Stimulated activated memory B cell treated with anti-CD40 and anti-IgM and Interleukin-4, amounts not matched to agents 10 μg/mL and 1 μg/mL and 100 μg/mL, for 72 hours (primary cell): ENCODE data around the gene PPIL1.

Experiments used
- ATAC-seq: fragments of 150-1000 bp; cut with Tn5 transposase; 2 replicates; pipeline ENCODE4 v1.10.0; 2021
- H3K27ac Mint-ChIP-seq: one replicate; pipeline ENCODE4 v1.8.0; 2022; ENCODE audit warnings: mild to moderate bottlenecking, mixed read lengths
- H3K27me3 Mint-ChIP-seq: one replicate; pipeline ENCODE4 v1.8.0; 2022; ENCODE audit warnings: mixed read lengths
- H3K36me3 Mint-ChIP-seq: one replicate; pipeline ENCODE4 v1.8.0; 2022; ENCODE audit warnings: mixed read lengths
- H3K4me1 Mint-ChIP-seq: one replicate; pipeline ENCODE4 v1.8.0; 2022; ENCODE audit warnings: mixed read lengths
- H3K4me3 Mint-ChIP-seq: one replicate; pipeline ENCODE4 v1.8.0; 2022; ENCODE audit warnings: mild to moderate bottlenecking, moderate library complexity, mixed read lengths
- H3K9me3 Mint-ChIP-seq: one replicate; pipeline ENCODE4 v1.8.0; 2022; ENCODE audit warnings: mixed read lengths

Gene PPIL1

DNA sequence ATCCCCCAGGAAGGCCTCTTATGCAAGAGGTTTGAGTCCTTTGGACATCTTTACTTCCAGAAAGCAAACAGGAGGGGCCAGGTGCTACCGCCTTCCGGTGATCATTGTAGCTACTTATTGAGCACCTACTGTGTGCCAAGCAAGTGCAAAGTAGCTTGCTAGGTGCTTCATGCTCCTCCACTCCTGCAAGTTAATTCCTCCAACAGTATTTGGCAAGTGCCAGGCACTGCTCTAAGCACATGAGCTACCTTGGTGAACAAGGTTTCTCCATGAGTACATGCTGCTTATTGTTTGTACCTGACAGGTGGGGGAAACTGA, 37.6 kb downstream of the PPIL1 start:
- no peak overlapping the region for H3K4me3 Mint-ChIP-seq
- H3K9me3 Mint-ChIP-seq: peaks cover 6% of the 10 kb centered on the region
- H3K27ac Mint-ChIP-seq: no peak overlapping the region
- H3K4me1 Mint-ChIP-seq: peaks cover 21% of the 10 kb centered on the region
- H3K27me3 Mint-ChIP-seq: peaks cover 44% of the 10 kb centered on the region
- no peaks in the 10 kb centered on the region for H3K36me3 Mint-ChIP-seq
- ATAC-seq: no peak

DNA sequence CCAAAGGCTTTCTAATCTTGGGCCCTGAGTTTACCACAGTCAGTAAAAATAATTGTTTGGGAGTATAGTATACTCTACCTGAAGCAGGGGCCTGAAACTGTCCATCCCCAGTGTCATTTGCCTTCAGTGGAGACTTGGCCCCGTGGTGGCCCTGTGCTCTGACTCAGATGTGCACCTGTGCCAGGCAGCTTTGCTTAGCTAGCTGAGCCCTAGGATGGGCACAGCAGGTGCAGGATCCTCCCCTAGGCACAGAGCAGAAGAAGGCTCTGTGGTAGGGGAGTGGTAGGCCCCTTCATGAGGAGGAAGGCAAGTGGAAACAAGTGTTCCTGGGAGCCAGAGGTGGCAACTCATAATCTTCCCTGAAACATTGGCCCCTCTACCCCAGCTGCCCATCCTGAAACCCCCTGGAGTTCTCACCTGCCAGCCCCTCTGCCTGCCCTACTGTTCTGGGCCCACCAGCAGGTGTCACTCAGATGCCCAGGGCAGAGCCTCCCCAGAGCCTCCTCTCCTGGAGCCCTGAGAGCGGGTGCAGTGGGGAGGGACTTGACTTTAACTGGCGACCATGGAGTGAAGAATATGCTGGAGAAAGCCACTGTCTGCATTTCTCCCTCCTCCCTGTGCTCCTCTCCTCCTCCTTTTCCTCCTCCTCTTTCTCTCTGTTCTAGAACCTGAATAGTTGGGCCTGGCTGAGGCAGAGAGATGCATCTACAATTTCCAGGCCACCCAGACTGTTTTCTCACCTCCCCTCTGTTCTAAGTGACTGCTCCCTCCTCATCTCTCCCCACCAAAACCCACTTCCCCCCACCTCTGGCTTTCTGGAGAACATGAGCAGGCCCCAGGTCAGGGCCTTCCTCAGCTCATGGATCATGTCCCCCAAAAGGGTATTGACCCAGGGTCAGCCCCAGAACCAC, 38.2 kb downstream of the PPIL1 start:
- Mint-ChIP-seq H3K27me3 (peaks cover 44% of the 10 kb centered on the region), H3K36me3 (no peaks in the 10 kb centered on the region), H3K27ac (no peak overlapping the region), H3K4me1 (peaks cover 21% of the 10 kb centered on the region), H3K9me3 (peaks cover 6% of the 10 kb centered on the region), H3K4me3 (no peak overlapping the region)
- no peak for ATAC-seq

DNA sequence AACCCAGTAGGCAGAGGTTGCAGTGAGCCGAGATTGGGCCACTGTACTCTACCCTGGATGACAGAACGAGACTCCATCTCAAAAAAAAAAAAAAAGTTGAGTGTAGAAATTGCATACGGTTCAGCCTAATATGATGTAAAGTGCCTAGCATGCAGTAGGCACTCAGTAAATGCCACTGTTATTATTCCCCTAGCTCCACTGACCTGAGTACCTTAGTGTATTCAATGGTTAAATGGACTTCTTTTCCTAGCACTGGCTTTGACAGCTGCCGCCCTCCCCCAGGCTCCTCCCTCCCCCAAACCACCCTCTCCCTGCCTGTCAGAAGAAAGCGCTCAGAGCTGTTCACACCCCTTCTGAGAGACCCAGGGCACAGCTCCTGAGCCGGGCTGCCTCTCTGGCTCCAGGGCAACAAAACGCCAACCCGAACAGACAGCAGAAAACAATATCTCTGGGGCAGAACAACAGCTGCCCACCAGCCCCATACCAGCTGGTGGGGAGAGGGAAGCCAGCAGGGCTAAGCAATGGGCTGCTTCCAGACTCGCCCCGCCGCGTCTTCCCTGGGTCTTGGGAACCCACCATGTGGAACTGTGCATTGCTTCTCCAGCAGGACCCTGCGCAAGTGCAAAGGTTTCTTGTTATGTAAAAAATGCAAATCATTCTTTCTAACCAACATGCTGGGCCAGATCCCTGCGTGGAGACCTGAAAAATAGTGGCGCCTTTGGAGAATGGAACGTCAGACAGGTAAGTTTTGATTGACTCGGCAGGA, 39.8 kb downstream of the PPIL1 start:
- Mint-ChIP-seq H3K9me3 (peaks cover 6% of the 10 kb centered on the region), H3K27ac (no peak overlapping the region), H3K27me3 (peaks cover 31% of the 10 kb centered on the region), H3K4me3 (no peak overlapping the region), H3K36me3 (no peaks in the 10 kb centered on the region), H3K4me1 (peaks cover 10% of the 10 kb centered on the region)
- ATAC-seq: no peak

DNA sequence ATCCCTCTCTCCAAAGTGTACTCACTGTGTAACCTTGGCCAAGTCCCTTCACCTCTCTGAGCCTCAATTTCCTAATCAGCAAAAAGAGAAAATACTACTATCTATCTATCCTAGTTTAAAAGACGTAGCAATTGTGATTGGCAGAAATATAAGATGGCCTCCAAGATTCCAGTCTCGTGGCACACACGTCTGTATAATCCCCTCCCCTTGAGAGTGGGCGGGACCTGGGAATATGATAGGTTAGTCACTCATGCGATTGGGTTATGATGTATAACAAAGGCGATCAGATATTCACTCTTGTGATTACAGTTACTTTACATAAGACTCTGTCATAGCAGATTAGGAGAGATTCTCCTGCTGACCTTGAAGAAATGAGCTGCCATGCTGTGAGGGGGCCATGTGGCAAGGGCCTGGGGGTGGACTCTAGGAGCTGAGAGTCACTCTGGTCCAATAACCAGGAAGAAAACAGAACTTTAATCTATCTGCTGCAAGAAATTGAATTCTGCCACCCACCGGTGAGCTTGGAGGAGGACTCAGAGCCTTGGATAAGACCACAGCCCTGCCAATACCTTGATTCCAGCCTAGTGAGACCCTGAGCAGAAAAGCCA, 41.3 kb downstream of the PPIL1 start:
- peaks cover 22% of the 10 kb centered on the region for H3K27me3 Mint-ChIP-seq
- H3K27ac Mint-ChIP-seq: no peak overlapping the region
- no peaks in the 10 kb centered on the region for H3K36me3 Mint-ChIP-seq
- peaks cover under 1% of the 10 kb centered on the region for H3K4me1 Mint-ChIP-seq
- no peak overlapping the region for H3K4me3 Mint-ChIP-seq
- peaks cover 6% of the 10 kb centered on the region for H3K9me3 Mint-ChIP-seq
- ATAC-seq: no peak

DNA sequence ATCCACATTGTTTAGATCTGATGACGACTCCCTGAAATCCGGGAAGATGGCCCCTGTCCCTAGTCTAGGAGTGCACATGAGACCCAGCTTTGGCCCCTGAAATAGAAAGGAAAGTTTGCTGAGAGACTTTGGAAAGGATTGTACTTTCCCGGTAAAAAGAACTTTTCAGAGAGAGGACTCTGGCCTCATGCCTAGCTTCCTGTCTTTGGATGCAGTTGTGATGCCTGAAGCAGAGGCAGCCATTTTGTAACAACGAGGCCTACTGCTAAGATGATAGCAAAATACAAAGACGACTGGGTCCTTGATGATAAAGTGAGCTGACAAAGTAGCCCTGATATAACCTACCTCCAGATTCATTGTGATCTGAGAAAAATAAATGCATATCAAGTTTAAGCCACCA, 42.3 kb downstream of the PPIL1 start:
- no peak for ATAC-seq
- Mint-ChIP-seq H3K27ac (no peak overlapping the region), H3K4me1 (peaks cover 3% of the 10 kb centered on the region), H3K27me3 (peaks cover 20% of the 10 kb centered on the region), H3K4me3 (no peak overlapping the region), H3K36me3 (no peaks in the 10 kb centered on the region), H3K9me3 (peaks cover 6% of the 10 kb centered on the region)

DNA sequence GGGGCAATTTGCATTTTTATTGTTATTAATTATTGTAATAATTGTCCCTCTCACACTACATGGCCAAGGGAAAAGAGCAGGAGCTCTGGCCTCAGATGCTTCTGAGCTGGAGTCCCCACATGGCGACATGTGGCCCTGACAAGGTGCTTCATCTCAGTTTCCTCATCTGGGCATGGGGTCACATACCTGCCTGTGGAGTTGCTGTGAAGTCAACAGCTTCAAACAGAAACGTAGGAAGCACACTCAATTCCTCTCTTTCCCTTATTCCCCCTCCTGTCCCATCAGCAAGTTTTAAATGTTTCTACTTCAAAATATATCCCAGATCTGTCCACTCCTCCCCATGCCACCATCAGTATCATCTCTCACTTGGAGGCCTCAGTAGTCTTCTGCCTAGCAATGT, 44.0 kb downstream of the PPIL1 start:
- H3K9me3 Mint-ChIP-seq: peaks cover 6% of the 10 kb centered on the region
- H3K36me3 Mint-ChIP-seq: no peaks in the 10 kb centered on the region
- H3K4me1 Mint-ChIP-seq: peaks cover 7% of the 10 kb centered on the region
- ATAC-seq: no peak
- H3K4me3 Mint-ChIP-seq: no peak overlapping the region
- H3K27me3 Mint-ChIP-seq: peaks cover 25% of the 10 kb centered on the region
- H3K27ac Mint-ChIP-seq: no peak overlapping the region

DNA sequence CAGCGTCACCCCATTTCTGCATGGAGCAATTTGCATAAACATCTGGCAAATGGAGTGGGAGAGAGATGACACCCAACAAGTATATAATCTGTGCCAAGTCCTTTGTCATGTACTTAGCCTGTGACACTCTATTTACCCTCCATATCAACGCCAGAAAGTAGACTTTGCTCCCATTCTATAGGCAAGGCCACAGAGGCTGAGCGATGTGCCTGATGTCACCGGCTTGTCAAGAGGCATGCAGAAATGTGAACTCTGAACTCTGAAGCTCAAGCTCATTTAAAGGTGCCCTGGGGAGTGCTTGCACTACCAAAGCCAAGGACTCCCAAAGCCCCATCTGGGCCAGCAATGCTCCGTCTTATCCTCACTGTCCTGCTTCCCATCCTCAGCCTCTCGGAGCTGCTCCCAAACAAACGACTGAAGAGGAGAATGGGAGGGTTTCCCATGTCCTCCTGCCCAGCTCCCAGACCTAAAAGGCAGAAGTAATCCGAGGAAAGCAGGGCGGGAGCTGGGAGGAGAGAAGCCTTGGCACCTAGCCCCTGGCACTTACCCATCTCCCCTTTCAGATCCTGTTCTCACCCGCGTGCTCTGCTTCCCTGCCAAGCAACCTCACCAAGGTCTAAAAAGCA, 44.6 kb downstream of the PPIL1 start:
- no peak for ATAC-seq
- peaks cover 30% of the 10 kb centered on the region for H3K27me3 Mint-ChIP-seq
- H3K4me1 Mint-ChIP-seq: peaks cover 7% of the 10 kb centered on the region
- H3K4me3 Mint-ChIP-seq: no peak overlapping the region
- H3K36me3 Mint-ChIP-seq: no peaks in the 10 kb centered on the region
- no peak overlapping the region for H3K27ac Mint-ChIP-seq
- H3K9me3 Mint-ChIP-seq: peaks cover 6% of the 10 kb centered on the region

DNA sequence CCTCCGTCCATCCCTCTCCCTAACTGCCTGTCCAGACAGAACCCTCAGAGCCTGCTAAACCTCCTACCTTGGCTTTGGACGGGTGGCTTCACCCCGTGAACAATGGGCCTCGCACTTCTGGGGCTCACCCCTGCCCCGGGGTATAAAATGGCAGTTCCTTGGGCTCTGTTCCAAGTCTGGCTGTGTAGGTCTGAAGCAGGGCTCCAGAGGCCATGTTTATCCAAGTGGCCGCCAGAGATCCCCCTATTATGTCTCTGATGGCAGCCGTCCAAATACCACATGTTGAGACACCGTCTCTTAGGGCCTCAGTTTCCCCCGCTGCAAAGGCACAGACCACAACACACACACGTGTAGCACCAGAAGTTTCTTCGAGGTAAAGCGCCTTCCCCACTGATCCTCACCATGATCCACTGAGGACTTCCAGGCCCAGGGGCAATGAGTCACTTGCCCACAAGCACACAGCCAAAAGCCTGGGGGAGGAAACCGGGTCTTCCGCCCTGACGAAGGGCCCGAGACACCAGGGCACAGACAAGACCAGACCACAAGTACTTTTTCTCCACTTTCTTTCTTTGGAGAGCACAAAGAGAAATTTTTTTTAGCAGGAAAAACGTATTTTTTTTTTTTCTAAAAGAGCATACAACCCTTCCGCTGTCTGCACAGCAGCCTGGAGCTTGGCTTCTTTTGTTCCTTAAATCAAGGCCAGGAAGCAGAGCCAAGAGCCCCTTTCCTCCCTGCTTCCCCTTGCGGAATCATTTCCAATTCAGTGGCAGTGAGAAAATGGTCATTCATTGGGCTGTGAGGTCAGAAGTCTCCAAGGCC, 47.1 kb downstream of the PPIL1 start:
- no peaks in the 10 kb centered on the region for H3K9me3 Mint-ChIP-seq
- no peak overlapping the region for H3K27ac Mint-ChIP-seq
- H3K36me3 Mint-ChIP-seq: no peaks in the 10 kb centered on the region
- H3K4me3 Mint-ChIP-seq: no peak overlapping the region
- ATAC-seq: no peak
- peaks cover 7% of the 10 kb centered on the region for H3K4me1 Mint-ChIP-seq
- peaks cover 48% of the 10 kb centered on the region for H3K27me3 Mint-ChIP-seq

DNA sequence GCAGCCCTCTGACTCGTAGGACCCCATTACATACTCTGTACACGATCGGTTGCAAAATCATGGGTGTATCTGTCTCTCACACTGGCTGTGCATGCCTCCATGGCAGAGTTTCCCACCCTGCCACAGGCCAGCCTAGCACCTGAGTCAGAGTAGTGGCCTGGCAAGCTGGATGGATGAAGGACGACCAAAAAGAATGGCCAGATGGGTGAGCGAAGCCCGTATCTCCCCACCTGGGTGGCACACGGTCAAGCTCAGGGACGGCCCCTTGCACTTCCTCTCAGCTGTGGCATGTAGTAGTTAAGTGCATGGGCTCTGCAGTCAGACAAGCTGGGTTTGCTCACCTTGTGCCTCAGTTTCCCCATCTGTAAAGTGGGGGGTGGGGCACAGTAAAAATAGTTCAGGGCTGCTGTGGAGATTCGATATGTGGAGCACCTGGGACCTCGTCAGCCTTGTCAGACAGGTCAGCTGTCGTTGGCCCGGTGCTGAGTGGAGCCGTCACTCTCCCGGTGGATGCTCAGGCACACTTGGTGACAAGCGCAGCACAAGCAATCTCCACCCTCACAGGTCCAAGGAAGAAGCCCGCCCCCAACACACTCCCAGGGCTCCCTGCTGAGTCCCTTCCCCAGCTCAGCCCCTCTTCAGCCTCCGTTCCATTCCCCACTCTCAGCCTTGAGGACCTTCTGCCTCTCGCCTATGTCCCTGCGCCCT, 47.9 kb downstream of the PPIL1 start:
- H3K36me3 Mint-ChIP-seq: no peaks in the 10 kb centered on the region
- ATAC-seq: no peak
- H3K27me3 Mint-ChIP-seq: peaks cover 48% of the 10 kb centered on the region
- H3K4me3 Mint-ChIP-seq: no peak overlapping the region
- H3K4me1 Mint-ChIP-seq: peaks cover 7% of the 10 kb centered on the region
- no peak overlapping the region for H3K27ac Mint-ChIP-seq
- no peaks in the 10 kb centered on the region for H3K9me3 Mint-ChIP-seq

DNA sequence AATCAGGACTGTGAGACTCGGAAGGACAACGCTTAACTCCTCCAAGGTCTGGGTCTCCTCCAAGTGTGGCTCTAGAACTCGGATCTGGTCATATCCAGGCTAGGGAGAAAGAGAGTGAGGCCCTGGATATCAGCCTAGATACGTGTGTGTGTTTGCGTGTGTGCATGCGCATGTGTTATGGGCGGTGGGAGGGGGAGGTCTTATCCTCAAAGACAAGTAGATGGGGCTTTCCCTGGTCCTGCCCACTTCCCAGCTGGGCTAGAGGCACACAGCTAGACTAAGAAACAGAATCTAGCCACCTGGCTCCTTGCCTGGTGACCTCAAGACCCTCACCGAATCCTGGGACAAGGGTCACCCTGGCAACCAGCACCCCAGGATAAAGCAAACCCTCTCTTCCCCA, 48.6 kb downstream of the PPIL1 start:
- no peaks in the 10 kb centered on the region for H3K36me3 Mint-ChIP-seq
- H3K27ac Mint-ChIP-seq: no peak overlapping the region
- H3K9me3 Mint-ChIP-seq: no peaks in the 10 kb centered on the region
- peaks cover 7% of the 10 kb centered on the region for H3K4me1 Mint-ChIP-seq
- H3K27me3 Mint-ChIP-seq: peaks cover 48% of the 10 kb centered on the region
- H3K4me3 Mint-ChIP-seq: no peak overlapping the region
- ATAC-seq: no peak

DNA sequence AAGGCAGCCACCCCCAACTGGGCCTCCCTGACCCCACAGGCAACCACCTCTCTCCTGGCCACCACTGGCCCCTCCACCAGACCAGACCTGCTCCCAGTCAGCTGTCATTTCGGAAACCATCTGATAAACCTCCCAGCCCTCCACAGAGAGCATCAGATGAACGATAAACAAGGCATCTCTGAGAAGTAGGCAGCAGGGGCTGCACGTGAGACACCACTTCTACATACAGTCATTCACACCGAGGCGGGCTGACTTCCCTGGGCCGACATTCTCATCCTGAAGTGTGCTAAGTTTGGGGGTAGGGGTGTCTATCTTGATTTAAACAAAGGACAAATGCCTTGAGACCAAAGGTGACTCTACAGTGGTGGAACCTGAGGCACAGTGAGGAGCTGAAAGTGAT, 49.2 kb downstream of the PPIL1 start:
- Mint-ChIP-seq H3K9me3 (no peaks in the 10 kb centered on the region), H3K27ac (no peak overlapping the region), H3K4me1 (peaks cover 7% of the 10 kb centered on the region), H3K36me3 (no peaks in the 10 kb centered on the region), H3K27me3 (peaks cover 48% of the 10 kb centered on the region), H3K4me3 (no peak overlapping the region)
- ATAC-seq: no peak

DNA sequence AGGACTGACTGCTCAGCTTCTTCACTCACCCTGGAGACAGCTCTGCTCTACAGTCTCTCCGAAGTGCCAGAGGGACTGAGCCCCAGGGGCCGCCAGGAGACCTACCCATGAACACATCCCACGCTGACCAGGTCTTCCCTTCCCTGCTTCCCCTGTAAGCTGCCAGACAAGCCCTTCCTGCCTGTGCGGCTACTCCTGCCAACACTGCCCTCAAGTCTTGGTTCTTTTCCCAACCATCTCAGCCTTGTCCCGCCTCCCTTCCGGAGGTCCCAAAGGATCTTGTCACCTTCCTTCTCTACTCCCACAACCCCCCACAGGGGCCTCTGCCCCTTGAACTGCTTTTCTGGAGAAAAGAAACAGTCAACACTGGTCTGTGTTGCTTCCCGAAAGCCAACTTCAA, 50.4 kb downstream of the PPIL1 start:
- no peak for ATAC-seq
- Mint-ChIP-seq H3K9me3 (no peaks in the 10 kb centered on the region), H3K27me3 (peaks cover 48% of the 10 kb centered on the region), H3K36me3 (no peaks in the 10 kb centered on the region), H3K4me1 (peaks cover 7% of the 10 kb centered on the region), H3K27ac (no peak overlapping the region), H3K4me3 (no peak overlapping the region)

DNA sequence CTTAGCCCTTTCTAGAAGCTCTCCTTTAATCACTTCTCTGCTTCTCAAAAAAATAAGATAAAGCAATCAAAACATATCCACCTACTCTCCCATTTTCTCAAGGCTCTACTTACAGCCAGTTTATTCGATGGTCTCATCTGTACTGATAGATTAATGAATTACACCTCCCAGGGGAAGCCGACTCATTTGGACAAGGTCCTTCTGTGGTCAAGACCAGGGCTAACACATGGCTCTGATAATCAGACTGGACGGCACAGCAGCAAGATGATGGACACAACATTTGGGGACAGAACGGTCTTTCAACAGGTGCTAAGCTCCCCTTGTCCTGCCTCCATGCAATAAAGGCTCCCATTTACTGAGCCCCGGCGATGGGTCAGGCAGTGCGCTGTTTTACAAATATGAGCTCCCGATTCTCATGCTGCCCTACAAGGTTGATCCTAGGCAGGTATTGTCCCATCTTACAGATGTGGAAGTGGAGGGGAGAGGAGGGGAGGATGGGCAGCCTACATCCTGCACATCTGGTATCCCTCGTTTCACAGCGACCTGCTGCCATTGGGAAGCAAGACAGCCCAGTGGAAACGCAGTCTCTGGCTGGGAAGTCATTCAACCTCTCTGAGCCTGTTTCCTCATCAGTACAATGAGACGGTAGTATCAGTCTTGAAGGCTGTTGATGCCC, 51.0 kb downstream of the PPIL1 start:
- Mint-ChIP-seq H3K36me3 (no peaks in the 10 kb centered on the region), H3K27ac (no peak overlapping the region), H3K27me3 (peaks cover 48% of the 10 kb centered on the region), H3K9me3 (no peaks in the 10 kb centered on the region), H3K4me3 (no peak overlapping the region), H3K4me1 (peaks cover 7% of the 10 kb centered on the region)
- no peak for ATAC-seq
